Measurements from ENCODE around the gene DBET.
"Not testable (repeated sequence)": the region's sequence is repeated elsewhere in the genome, so short reads cannot be mapped to it uniquely, and the experiment has no call there.

The DBET gene

DNA sequence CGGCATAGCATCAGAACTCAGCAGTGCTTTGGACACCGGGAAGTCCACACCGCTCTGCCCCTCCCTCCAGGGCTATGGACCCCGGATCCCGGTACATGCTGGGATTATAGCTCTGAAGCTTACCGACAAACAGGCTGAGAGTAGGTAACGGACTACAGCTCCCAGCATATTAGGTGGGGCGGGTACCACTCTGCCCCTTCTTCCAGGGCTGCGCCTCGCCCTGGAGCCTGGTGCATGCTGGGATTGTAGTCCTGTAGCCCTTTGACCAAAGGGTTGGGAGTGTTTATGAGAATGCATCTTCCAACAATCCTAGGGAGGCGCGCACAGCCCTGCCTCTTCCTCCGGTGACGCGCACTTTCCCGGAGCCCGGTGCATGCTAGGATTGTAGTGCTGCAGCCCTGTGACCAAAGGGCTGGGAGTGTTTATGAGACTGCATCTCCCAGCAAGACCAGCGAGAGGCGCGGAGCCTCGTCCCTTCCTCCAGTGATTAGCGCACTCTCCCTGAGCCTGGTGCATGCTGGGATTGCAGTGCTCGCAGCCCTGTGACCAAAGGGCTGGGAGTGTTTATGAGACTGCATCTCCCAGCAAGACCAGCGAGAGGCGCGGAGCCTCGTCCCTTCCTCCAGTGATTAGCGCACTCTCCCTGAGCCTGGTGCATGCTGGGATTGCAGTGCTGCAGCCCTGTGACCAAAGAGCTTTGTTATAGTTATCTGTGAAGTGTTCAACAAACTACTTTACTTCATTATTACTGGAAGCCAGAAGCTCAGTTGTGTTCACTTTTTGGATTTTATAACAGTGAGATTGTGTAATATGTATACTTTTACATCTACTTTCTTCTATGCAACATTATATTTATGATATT, 14.7 kb upstream of the DBET start:
- not testable (repeated sequence) for DNase-seq (ENCODE audit: low spot score)

DNA sequence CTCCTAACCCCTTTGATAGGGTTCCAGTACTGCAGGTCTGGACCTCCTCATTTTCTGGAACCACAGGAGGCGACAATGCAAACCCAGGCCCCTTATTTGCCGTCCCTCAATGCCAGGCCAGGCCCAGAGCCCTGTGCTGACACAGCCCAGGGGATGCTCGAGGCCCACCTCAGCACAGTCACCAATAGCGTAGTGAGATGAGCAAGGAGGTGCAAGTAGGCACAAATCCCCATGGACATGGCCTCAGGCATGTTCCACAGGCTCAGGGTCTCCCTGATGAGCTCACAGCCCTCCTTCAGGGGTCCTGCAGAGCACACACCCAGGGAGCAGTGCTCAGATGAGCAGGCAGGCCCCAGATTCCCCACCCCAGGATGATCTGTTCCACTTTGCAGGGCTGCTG, 5.3 kb upstream of the DBET start:
- not testable (repeated sequence) for DNase-seq (ENCODE audit: low spot score)

DNA sequence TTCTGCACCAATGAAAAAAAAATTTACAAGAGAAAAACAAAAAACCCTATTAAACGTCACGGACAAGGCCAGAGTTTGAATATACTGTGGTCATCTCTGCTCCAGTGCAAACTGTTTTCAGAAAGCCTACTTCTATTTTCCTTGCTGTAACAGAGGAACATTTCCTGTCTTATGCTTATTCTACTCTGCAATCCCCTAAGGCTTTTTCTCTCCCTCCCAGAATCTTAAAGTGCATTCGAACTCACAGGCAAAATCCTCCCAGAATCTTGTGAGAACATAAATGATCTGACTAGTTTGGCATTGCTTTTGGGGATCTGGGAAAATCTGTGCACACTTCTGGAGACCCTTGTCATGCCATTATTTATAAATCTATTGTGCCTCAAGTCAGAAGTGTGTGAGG, 503 bp downstream of the DBET start:
- not testable (repeated sequence) for DNase-seq (ENCODE audit: low spot score)

DNA sequence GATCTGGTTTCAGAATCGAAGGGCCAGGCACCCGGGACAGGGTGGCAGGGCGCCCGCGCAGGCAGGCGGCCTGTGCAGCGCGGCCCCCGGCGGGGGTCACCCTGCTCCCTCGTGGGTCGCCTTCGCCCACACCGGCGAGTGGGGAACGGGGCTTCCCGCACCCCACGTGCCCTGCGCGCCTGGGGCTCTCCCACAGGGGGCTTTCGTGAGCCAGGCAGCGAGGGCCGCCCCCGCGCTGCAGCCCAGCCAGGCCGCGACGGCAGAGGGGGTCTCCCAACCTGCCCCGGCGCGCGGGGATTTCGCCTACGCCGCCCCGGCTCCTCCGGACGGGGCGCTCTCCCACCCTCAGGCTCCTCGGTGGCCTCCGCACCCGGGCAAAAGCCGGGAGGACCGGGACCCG, 4.0 kb downstream of the DBET start:
- not testable (repeated sequence) for DNase-seq (ENCODE audit: low spot score)

DNA sequence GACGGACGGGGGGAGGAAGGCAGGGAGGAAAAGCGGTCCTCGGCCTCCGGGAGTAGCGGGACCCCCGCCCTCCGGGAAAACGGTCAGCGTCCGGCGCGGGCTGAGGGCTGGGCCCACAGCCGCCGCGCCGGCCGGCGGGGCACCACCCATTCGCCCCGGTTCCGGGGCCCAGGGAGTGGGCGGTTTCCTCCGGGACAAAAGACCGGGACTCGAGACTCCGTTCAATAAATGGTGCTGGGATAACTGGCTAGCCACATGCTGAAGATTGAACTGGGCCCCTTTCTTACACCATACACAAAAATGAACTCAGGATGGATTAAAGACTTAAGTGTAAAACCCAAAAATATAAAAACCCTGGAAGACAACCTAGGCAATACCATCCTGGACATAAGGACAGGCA, 28.8 kb downstream of the DBET start:
- not testable (repeated sequence) for DNase-seq (ENCODE audit: low spot score)

DNA sequence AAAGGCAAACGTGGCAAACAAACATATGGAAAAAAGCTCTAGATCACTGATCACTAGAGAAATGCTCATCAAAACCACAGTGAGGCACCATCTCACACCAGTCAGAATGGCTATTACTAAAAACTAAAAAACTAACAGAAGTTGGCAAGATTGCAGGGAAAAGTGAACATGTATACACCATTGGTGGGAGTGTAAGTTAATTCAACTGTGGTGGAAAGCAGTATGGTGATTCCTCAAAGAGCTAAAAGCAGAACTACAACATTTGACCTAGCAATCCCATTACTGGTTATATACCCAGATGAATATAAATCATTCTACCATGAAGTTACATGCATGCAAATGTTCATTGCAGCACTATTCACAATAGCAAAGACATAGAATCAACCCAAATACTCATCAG, 29.7 kb downstream of the DBET start:
- DNase-seq (ENCODE audit: low spot score): not testable (repeated sequence)

DNA sequence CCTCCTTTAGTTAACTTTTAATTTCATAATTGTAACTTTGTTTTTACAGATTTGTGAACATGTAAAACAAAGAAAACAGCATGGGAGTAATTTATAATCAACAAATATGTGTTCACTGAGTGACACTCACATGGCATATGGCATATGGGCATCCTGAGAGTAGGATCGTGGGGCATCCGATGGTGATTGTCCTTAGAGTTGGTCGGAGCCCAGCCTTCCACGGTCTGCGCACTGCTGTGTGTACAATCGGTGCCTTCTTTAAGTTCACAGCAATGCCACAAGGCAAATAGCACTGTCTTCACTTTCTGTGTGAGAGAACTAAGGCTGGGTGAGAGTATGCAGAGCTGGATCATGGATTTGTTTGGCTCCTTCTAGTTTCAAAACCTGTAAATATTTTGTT, 31.0 kb downstream of the DBET start:
- DNase-seq (ENCODE audit: low spot score): not testable (repeated sequence)

DNA sequence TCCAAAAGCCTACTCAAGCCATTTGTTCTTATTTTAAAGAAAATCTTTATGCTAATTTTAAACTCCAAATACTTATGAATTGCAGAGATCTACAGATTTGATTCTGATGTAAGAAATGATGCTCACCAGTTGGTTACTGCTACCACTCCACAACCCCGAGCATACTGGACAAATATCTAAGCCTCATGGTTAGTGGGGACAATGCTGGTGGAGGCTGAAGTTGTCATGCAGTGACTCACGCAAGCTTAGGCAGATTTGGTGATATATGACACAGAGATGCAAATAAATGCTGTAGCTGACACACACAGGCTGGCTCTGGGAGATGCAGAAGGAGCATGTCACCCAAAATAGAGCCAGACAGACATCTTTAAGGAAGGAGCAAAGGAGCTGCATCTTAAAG, 35.3 kb downstream of the DBET start:
- not testable (repeated sequence) for DNase-seq (ENCODE audit: low spot score)

DNA sequence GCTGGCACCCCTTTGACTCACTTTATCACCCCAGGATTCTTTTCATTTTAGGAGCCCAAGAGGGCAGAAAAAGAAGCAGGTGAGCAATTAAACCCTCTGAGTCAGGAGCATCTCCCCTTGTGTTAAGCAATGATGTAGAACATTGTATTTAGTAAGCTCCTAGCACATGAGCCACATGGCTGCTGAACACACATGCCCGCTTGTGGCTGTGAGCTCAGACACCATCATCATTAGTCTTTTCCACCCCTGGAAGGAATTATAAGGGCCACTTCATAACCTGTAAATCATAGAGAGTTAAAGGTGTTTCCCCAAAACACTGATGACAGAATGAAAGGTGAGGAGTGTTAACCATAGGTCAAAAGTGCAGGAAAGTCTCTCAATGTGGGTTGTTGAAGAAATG, 37.2 kb downstream of the DBET start:
- DNase-seq (ENCODE audit: low spot score): not testable (repeated sequence)

DNA sequence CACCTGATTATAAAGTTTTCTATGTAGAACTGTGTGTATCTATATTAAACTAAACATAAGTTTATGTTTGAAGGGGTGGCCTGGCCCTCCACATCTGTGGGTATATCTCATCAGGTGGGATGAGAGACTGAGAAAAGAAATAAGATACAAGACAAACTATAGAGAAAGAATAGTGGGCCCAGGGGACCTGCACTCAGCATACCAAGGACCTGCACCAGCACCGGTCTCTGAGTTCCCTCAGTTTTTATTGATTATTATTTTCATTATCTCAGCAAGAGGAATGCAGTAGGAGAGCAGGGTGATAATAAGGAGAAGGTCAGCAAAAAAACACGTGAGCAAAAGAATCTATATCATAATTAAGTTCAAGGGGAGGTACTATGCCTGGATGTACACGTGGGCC, 41.9 kb downstream of the DBET start:
- DNase-seq (ENCODE audit: low spot score): peak; percentile 0

DNA sequence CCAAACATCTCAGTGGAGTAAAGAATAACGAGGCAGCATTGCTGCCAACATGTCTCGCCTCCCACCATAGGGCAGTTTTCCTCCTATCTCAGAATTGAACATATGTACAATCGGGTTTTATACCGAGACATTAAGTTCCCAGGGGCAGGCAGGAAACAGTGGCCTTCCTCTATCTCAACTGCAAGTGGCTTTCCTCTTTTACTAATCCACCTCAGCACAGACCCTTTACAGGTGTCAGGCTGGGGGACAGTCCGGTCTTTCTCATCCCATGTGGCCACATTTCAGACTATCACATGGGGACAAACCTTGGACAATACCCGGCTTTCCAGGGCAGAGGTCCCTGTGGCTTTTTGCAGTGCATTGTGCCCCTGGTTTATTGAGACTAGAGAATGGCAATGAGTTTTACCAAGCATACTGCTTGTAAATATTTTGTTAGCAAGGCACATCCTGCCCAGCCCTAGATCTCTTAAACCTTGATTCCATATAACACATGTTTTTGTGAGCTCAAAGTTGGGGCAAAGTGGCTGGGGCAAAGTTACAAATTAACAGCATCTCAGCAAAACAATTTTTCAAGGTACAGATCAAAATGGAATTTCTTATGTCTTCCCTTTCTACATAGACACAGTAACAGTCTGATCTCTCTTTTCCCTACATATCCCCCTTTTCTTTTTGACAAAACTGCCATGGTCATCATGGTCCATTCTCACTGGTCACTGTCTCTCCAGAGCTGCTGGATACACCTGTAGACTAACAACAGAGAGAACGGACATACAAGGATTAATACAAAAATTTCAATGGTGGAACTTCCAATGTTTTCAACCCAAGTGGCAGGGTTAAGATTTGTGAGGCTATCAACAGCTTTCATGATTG, 42.5 kb downstream of the DBET start:
- DNase-seq (ENCODE audit: low spot score): peak; percentile 0

DNA sequence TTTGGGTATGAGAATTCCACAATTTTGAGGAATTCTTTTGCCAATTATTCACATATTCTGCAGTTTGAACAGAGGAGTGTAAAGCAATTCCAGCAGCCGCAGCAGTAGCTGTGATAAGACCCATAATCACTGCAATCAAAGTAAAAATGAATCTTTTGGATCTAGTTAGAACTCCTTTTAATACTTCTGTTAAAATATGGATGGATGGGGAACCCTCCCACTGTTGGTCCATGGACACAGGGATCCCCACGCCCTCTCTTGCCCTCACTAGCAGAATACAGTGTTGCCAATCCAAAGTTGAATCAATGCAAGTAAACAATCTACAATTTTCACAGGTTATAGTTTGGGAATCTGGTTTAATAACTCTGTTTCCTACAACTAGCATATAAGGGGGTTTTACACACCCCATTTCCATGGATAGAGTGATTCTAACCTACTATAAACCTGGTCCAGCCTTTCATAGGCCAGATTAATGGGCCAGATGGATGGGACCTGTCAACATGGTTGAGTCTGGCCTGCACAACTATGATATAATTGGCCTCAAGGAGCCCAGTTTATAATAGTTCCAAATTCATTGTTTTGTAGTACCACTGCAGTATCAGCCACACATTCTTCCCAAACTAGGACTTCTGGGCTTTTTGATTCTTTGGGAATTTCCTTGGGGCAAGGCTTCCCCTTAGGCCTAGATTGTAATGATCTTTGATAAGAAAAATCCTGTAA, 43.6 kb downstream of the DBET start:
- DNase-seq (ENCODE audit: low spot score): peak; percentile 0

DNA sequence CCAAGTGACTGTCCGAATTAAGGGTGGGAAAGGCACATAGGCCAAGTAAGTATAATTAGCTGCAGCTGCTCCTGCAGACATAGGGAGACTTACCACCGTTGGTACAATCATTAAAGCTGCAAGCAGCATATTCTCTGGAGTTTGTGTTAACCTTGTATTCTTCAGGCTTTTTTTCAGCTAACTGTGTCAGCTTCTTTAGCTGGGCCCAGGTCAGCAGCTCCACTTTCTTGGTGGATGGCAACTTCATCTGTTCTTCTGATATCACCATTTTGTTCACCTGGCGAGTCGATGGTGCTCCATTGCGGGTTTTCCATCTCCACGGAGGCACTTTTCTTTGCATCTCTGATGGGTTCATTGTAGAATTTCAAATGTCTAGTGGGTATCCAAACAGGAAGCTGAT, 44.5 kb downstream of the DBET start:
- DNase-seq (ENCODE audit: low spot score): peak; percentile 1

DNA sequence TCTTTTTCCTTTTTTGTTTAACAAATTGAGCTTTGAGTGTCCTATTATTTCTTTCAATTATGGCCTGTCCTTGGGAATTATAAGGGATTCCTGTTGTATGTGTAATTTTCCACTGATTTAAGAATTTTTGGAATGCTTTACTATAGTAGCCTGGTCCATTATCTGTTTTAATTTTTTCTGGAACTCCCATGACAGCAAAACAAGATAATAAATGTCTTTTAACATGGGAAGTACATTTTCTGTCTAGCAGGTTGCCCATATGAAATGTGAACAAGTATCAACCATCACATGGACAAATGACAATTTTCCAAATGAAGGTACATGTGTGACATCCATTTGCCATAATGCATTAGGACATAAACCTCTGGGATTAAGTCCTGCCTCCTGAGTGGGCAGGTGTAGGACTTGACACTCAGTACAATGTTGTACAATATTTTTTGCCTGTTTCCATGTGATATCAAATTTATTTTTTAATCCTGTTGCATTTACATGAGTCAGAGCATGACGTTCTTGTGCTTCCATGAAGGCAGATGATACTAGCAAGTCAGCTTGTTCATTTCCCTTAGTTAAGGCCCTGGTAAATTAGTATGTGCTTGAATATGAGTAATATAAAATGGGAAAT, 45.2 kb downstream of the DBET start:
- peak; percentile 2 for DNase-seq (ENCODE audit: low spot score)

DNA sequence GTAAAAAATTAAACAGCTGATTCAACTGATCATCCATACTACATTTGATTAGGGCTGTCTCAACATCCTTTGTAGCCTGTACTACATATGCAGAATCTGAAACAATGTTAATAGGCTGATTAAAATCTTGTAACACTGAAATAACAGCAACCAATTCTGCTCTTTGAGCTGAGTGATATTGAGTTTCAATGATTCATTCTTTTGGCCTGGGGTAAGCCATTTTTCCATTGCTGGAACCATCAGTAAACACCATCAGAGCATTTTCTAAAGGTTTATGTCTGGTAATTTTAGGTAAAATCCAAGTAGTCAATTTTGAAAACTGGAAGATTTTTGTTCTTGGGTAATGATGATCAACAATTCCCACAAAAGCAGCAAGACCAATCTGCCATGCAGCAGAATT, 45.7 kb downstream of the DBET start:
- peak; percentile 0 for DNase-seq (ENCODE audit: low spot score)

DNA sequence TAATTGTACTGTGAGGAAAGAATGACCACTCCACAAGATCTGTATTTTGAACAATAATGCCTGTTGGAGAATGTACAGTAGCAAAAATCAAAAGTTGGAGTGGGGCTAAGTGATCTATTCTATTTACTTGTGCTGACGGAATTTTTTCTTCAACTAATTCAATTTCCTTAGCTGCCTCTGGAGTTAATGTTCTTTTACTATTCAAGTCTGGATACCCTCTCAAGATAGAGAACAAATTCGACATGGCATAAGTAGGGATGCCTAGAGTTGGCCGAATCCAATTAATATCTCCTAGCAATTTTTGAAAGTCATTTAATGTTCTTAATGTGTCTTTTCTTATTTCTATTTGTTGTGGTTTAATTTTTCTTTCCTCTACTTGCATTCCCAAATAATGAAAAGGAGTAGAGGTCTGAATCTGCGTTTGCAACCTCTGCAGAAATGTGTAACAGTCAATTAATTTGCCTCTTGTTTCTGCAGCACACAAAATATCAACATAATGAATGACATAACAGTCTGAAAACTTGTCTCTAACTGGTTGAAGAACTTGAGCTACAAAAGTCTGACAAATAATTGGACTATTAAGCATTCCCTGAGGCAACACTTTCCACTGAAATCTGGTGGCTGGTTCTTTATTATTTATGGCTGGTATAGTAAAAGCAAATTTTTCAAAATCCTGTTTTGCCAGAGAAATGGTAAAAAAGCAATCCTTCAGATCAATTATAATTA, 46.4 kb downstream of the DBET start:
- peak; percentile 0 for DNase-seq (ENCODE audit: low spot score)

DNA sequence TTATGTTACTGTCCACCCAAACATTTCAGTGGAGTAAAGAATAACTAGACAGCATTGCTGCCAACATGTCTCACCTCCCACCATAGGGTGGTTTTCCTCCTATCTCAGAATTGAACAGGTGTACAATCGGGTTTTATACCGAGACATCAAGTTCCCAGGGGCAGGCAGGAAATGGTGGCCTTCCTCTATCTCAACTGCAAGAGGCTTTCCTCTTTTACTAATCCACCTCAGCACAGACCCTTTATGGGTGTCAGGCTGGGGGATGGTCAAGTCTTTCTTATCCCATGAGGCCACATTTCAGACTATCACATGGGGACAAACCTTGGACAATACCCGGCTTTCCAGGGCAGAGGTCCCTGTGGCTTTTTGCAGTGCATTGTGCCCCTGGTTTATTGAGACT, 48.6 kb downstream of the DBET start:
- DNase-seq (ENCODE audit: low spot score): not testable (repeated sequence)

DNA sequence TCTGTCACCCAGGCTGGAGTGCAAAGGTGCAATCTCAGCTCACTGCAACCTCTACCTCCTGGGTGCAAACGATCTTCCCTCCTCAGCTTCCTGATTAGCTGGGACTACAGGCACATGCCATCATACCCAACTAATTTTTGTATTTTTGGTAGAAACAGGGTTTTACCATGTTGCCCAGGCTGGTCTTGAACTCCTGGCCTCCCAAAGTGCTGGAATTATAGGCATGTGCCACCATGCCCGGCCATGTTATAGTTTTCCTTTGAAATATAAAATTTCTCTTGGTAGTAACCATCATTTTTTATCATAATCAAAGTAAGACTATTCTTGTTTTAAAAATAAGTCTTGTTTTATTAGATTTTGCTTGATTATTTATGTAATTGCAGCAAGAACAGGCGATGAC, 50.7 kb downstream of the DBET start:
- peak; percentile 0 for DNase-seq (ENCODE audit: low spot score)

Measured in LoVo (cell line).